ENCODE data around the gene CARD19.

CARD19 gene

DNA sequence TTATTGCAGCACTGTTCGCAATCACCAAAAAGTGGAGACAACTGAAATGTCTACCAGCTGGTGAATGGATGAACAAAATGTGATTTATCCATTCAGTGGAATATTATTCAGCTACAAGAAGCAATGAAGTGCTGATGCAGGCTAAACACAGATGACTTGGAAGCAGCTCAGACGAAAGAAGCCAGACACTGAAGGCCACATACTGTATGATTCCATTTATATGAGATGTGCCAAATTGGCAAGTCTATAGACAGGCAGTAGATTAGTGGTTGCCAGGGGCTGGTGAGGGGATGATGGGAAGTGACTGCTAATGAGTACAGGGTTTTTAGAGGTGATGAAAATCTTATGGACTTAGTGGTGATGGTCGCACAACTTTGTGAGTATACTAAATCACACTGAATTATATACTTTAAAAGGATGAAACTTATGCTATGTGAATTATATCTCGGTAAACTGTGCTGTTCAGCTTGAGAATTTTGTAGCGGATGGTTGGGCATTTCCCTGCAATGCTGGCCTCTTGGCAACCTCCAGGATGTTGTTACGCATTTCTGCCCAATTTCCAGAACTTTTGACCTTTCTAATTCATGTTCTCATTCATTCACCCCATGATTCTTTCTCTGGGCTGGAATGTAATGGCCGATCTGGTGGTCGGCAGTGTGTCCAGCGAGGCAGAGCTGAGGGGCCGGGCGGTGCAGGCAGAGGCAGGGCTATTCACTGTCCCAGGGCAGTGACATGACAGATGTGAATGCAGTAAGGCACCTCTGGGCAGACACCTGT, 66.0 kb downstream of the CARD19 start:
- DNase-seq (ENCODE audit: low spot score) = no peak

All from hepatic stellate cell (primary cell).